CD14-positive monocyte (primary cell): ENCODE data around the gene SLC25A42. TPM values are rescaled to one million over a fixed set of nuclear protein-coding genes. Genes with fewer than 3 reads are reported as not detected.

ENCODE experiments used
- DNase-seq, 3 donors: peaks; one replicate each; pipeline ENCODE4 v3.0.0-alpha.2; 2011 to 2022
- H2AFZ ChIP-seq: 2 replicates; pipeline ENCODE4 v1.6.0; 2012; ENCODE audit warnings: mild to moderate bottlenecking, low read depth, low read length, inconsistent platforms; ENCODE audit not compliant: insufficient read depth, poor library complexity, severe bottlenecking
- H3K27ac ChIP-seq, 2 donors: 1 replicate in 1 of 2; 2 replicates in 1 of 2; pipeline ENCODE4 v1.5.1; 2012 to 2013; ENCODE audit warnings: low read length in 2 of 2, control low read depth in 1 of 2, inconsistent platforms in 1 of 2, low read depth in 1 of 2, mild to moderate bottlenecking in 1 of 2
- H3K27me3 ChIP-seq, 2 donors: one replicate each; pipeline versions ENCODE4 v1.6.0 to v1.6.1; 2011 to 2013; ENCODE audit warnings: low read length in 2 of 2; ENCODE audit not compliant: control insufficient read depth in 2 of 2, insufficient read depth in 2 of 2
- H3K36me3 ChIP-seq, 2 donors: replicated peaks in 1 of 2; 1 replicate in 1 of 2; 2 replicates in 1 of 2; pipeline versions ENCODE4 v1.5.1 to v1.6.1; 2012 to 2013; ENCODE audit warnings: low read length in 2 of 2, control low read depth in 1 of 2, inconsistent platforms in 1 of 2, mild to moderate bottlenecking in 1 of 2; ENCODE audit not compliant: insufficient read depth in 2 of 2, control insufficient read depth in 1 of 2
- H3K4me1 ChIP-seq, 2 donors: 1 replicate in 1 of 2; 2 replicates in 1 of 2; pipeline versions ENCODE4 v1.5.1 to v1.6.1; 2012 to 2013; ENCODE audit warnings: low read length in 2 of 2, control low read depth in 1 of 2, inconsistent platforms in 1 of 2, mild to moderate bottlenecking in 1 of 2, moderate library complexity in 1 of 2; ENCODE audit not compliant: insufficient read depth in 2 of 2, control insufficient read depth in 1 of 2
- H3K4me2 ChIP-seq: replicated peaks from 2 replicates; pipeline ENCODE3; 2012; ENCODE audit warnings: low read length, moderate library complexity, mild to moderate bottlenecking; ENCODE audit not compliant: poor library complexity, severe bottlenecking; ENCODE audit errors: extremely low read depth
- H3K4me3 ChIP-seq, 3 experiments: fragments of 200-600 bp in 1 of 3; sonication (generic) in 1 of 3; replicated peaks in 1 of 3; 1 replicate in 2 of 3; 2 replicates in 1 of 3; pipeline ENCODE4 v1.5.1; 2011 to 2013; ENCODE audit warnings: low read length in 3 of 3, mild to moderate bottlenecking in 3 of 3, control low read depth in 2 of 3, low read depth in 2 of 3, inconsistent platforms in 1 of 3, moderate library complexity in 1 of 3
- H3K79me2 ChIP-seq: 2 replicates; pipeline ENCODE4 v1.6.0; 2012; ENCODE audit warnings: mild to moderate bottlenecking, control low read depth, inconsistent platforms, low read length, moderate library complexity; ENCODE audit not compliant: insufficient read depth
- H3K9ac ChIP-seq: 2 replicates; pipeline ENCODE4 v1.6.0; 2017; ENCODE audit warnings: low read length, mild to moderate bottlenecking; ENCODE audit not compliant: insufficient read depth, poor library complexity, severe bottlenecking
- H3K9me3 ChIP-seq, 2 donors: replicated peaks in 1 of 2; 1 replicate in 1 of 2; 2 replicates in 1 of 2; pipeline versions ENCODE4 v1.5.1 to v1.6.1; 2012 to 2013; ENCODE audit warnings: low read length in 2 of 2, control low read depth in 1 of 2; ENCODE audit not compliant: control insufficient read depth in 1 of 2, insufficient read depth in 1 of 2
- H4K20me1 ChIP-seq: 2 replicates; pipeline ENCODE4 v1.6.0; 2012; ENCODE audit warnings: mild to moderate bottlenecking, low read length, control low read depth, moderate library complexity; ENCODE audit not compliant: insufficient read depth
- H3K27ac Mint-ChIP-seq, 7 donors: one replicate each; pipeline ENCODE4 v1.8.0; 2020; ENCODE audit warnings: mild to moderate bottlenecking in 7 of 7, mixed read lengths in 7 of 7, moderate library complexity in 6 of 7, inconsistent platforms in 2 of 7
- H3K27me3 Mint-ChIP-seq, 3 donors: one replicate each; pipeline ENCODE4 v1.8.0; 2021 to 2022; ENCODE audit warnings: low read depth in 3 of 3, mild to moderate bottlenecking in 3 of 3, mixed read lengths in 3 of 3, moderate library complexity in 3 of 3, inconsistent platforms in 1 of 3
- H3K36me3 Mint-ChIP-seq, 2 donors: one replicate each; pipeline ENCODE4 v1.8.0; 2020; ENCODE audit warnings: mixed read lengths in 2 of 2, inconsistent platforms in 1 of 2, mild to moderate bottlenecking in 1 of 2
- H3K4me1 Mint-ChIP-seq: one replicate; pipeline ENCODE4 v1.8.0; 2020; ENCODE audit warnings: mild to moderate bottlenecking, mixed read lengths
- H3K4me3 Mint-ChIP-seq, 2 donors: one replicate each; pipeline ENCODE4 v1.8.0; 2020; ENCODE audit warnings: mild to moderate bottlenecking in 2 of 2, mixed read lengths in 2 of 2, moderate library complexity in 1 of 2
- H3K9me3 Mint-ChIP-seq, 7 donors: one replicate each; pipeline ENCODE4 v1.8.0; 2020 to 2022; ENCODE audit warnings: mixed read lengths in 7 of 7, mild to moderate bottlenecking in 6 of 7, moderate library complexity in 6 of 7, inconsistent platforms in 2 of 7
- WGBS: methylation state at CpG from one replicate; pipeline ENCODE4 v1.1.5; 2013; ENCODE audit warnings: missing lambda C conversion rate; ENCODE audit not compliant: insufficient coverage; 5-methylcytosine and 5-hydroxymethylcytosine counted together
- intact Hi-C, 2 donors: fragments of 100-400 bp; cut with micrococcal nuclease; formaldehyde crosslinking; loops; one replicate each; pipeline versions ENCODE4 v1.15.0 to v1.15.1; 2023
- polyA plus RNA-seq, 3 donors: library from polyadenylated mRNA; depleted of rRNA in 1 of 3; unstranded in 2 of 3; stranded (reverse) in 1 of 3; fragments of 300-500 nt in 2 of 3; fragments of >200 nt in 1 of 3; fragmentation: Illumina TruSeq in 2 of 3; gene quantifications; 1 replicate in 2 of 3; 2 replicates in 1 of 3; pipeline ENCODE4 v1.2.3, GENCODE V29; 2012 to 2021
- TF ChIP-seq, protein P1 (sequence below): fragments of 200-600 bp; IDR thresholded peaks from one replicate; pipeline ENCODE4 v1.8.0; 2022; ENCODE audit warnings: antibody characterized with exemption, mild to moderate bottlenecking

SLC25A42 gene
- polyA plus RNA-seq, 3 donors, result 0.68 to 3.1 (median 1.1) TPM

DNA sequence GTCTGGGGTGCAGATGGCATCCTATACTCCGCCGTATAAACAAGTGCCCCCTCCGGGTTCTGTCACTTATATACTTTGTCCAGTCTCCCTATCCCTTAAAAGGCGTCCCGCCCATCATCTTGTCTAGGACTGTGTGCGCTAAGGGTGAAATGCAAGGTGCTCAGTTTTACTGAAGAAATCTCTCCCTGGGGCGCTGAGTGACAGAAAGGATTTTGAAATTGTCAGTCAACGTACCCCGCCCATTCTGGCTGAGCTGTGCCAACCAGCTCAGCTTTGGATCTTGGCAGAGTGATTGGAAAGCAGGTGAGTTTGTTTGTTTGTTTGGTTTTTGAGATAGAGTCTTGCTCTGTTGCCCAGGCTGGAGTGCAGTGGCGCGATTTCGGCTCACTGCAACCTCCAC, 78.6 kb downstream of the SLC25A42 start:
- Histone ChIP-seq H2AFZ (no peak overlapping the region), H3K9ac (no peak overlapping the region), H3K4me1 (peaks cover 15 to 20% of the 10 kb centered on the region in 2 donors), H3K9me3 (no peaks in the 10 kb centered on the region), H3K36me3 (peaks cover 6 to 10% of the 10 kb centered on the region in 2 donors), H3K27me3 (no peaks in the 10 kb centered on the region), H3K79me2 (no peaks in the 10 kb centered on the region), H4K20me1 (no peaks in the 10 kb centered on the region), H3K4me3 (no peak overlapping the region), H3K4me2 (no peak overlapping the region), H3K27ac (no peak overlapping the region)
- no peak for DNase-seq
- Mint-ChIP-seq H3K36me3 (peaks cover 4 to 7% of the 10 kb centered on the region in 2 donors), H3K27ac (peak overlapping the region in 1 of 7 donors; percentile 5), H3K27me3 (peaks cover 5 to 11% (median 8%) of the 10 kb centered on the region in 3 donors), H3K4me3 (no peak overlapping the region), H3K9me3 (peaks cover 0 to 3% (median 0%) of the 10 kb centered on the region in 7 donors), H3K4me1 (peaks cover 16% of the 10 kb centered on the region)
- intact Hi-C loops, result no loop called here
- TF ChIP-seq, protein P1, sequence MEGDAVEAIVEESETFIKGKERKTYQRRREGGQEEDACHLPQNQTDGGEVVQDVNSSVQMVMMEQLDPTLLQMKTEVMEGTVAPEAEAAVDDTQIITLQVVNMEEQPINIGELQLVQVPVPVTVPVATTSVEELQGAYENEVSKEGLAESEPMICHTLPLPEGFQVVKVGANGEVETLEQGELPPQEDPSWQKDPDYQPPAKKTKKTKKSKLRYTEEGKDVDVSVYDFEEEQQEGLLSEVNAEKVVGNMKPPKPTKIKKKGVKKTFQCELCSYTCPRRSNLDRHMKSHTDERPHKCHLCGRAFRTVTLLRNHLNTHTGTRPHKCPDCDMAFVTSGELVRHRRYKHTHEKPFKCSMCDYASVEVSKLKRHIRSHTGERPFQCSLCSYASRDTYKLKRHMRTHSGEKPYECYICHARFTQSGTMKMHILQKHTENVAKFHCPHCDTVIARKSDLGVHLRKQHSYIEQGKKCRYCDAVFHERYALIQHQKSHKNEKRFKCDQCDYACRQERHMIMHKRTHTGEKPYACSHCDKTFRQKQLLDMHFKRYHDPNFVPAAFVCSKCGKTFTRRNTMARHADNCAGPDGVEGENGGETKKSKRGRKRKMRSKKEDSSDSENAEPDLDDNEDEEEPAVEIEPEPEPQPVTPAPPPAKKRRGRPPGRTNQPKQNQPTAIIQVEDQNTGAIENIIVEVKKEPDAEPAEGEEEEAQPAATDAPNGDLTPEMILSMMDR, result no peak
- WGBS, result 98% methylated on average over 6 of the region's 12 CpGs

DNA sequence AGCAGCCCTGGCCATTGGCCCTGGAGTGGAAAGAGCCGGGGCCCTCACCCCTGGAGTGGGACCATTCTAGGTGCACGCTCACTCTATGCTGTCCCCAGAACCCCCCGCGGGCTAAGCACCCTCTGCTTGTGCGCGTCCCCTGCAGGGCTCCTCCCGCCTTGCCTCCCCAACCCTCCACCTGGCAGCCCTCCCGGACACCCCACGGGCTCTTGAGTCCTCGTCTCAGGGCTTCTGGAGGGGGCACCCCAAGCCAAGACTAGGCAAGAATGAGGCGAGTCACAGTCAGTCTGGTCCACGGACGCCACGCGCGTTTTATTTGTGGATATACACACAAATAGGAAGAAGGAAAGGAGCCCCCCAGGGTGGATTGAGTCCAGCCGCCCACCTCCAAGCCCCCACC, 81.5 kb downstream of the SLC25A42 start:
- Histone ChIP-seq H3K9ac (no peak overlapping the region), H3K36me3 (peaks cover 16 to 28% of the 10 kb centered on the region in 2 donors), H3K27me3 (no peaks in the 10 kb centered on the region), H3K27ac (no peak overlapping the region), H3K79me2 (no peaks in the 10 kb centered on the region), H3K9me3 (no peaks in the 10 kb centered on the region), H2AFZ (no peak overlapping the region), H4K20me1 (no peaks in the 10 kb centered on the region), H3K4me3 (no peak overlapping the region), H3K4me2 (no peak overlapping the region), H3K4me1 (peaks cover 3 to 6% of the 10 kb centered on the region in 2 donors)
- H3K4me1 Mint-ChIP-seq, result no peaks in the 10 kb centered on the region
- H3K27me3 Mint-ChIP-seq, result peaks cover 1 to 7% (median 6%) of the 10 kb centered on the region in 3 donors
- TF ChIP-seq, protein P1, result no peak
- peaks cover 19 to 30% of the 10 kb centered on the region in 2 donors for H3K36me3 Mint-ChIP-seq
- no peak overlapping the region for H3K4me3 Mint-ChIP-seq
- peaks cover 0 to 5% (median 3%) of the 10 kb centered on the region in 7 donors for H3K9me3 Mint-ChIP-seq
- 93% methylated on average over 10 of the region's 17 CpGs for WGBS
- H3K27ac Mint-ChIP-seq, result no peak overlapping the region
- DNase-seq, result no peak
- intact Hi-C loops, result loop anchor here (5.0 kb wide), 2 partner anchors 82 to 347 kb away; no protein-coding TSS in a partner anchor
